K562 (cell line): ENCODE results near the gene PHLPP2. TPM values are rescaled to one million over a fixed set of nuclear protein-coding genes. Genes with fewer than 3 reads are reported as not detected.

Source experiments
- ATF4 ChIP-seq: fragments of 450-650 bp; formaldehyde crosslinking; IDR thresholded peaks from 2 replicates; pipeline ENCODE4 v1.4.0; 2022; ENCODE audit warnings: mild to moderate bottlenecking, moderate library complexity
- ATF6 ChIP-seq: sonication (generic); formaldehyde crosslinking; IDR thresholded peaks from 2 replicates; pipeline ENCODE4 v1.4.0; 2020; ENCODE audit warnings: mild to moderate bottlenecking, missing genetic modification reagents
- CUX1 ChIP-seq: fragments of 200-800 bp; sonication (Bioruptor generic); IDR thresholded peaks from 2 replicates; pipeline ENCODE4 v1.6.1; 2016; ENCODE audit warnings: missing genetic modification characterization, missing compliant biosample characterization
- ETS1 ChIP-seq: conservative IDR thresholded peaks from 2 replicates; pipeline ENCODE4 v1.6.1; 2011; ENCODE audit warnings: low read depth, mild to moderate bottlenecking, low read length; ENCODE audit not compliant: control insufficient read depth
- EWSR1 ChIP-seq: fragments of 450-650 bp; IDR thresholded peaks from 2 replicates; pipeline ENCODE4 v1.6.1; 2018; ENCODE audit warnings: borderline replicate concordance, mild to moderate bottlenecking, low read depth, moderate library complexity; ENCODE audit not compliant: partially characterized antibody
- KAT7 ChIP-seq: sonication (generic); formaldehyde crosslinking; IDR thresholded peaks from 2 replicates; pipeline ENCODE4 v1.8.0; 2022; ENCODE audit warnings: missing genetic modification reagents, mild to moderate bottlenecking, borderline replicate concordance
- SMAD3 ChIP-seq: fragments of 450-650 bp; formaldehyde crosslinking; conservative IDR thresholded peaks from 2 replicates; pipeline ENCODE4 v1.4.0; 2020; ENCODE audit warnings: mild to moderate bottlenecking
- ZBTB5 ChIP-seq: fragments of 450-650 bp; IDR thresholded peaks from 2 replicates; pipeline ENCODE4 v1.6.1; 2017; ENCODE audit warnings: antibody characterized with exemption
- ZNF449 ChIP-seq: fragments of 250-450 bp; sonication (Bioruptor Pico); IDR thresholded peaks from 2 replicates; pipeline ENCODE4 v1.8.0; 2022; ENCODE audit warnings: moderate library complexity, mild to moderate bottlenecking, inconsistent platforms
- ZNF561 ChIP-seq: fragments of 450-650 bp; formaldehyde crosslinking; conservative IDR thresholded peaks from 2 replicates; pipeline ENCODE4 v1.4.0; 2020; ENCODE audit warnings: mild to moderate bottlenecking, moderate library complexity
- polyA plus RNA-seq, 8 experiments: library from polyadenylated mRNA; depleted of rRNA in 4 of 8; stranded (reverse) in 5 of 8; unstranded in 3 of 8; fragments of >200 nt; fragmentation: Nextera tagmentation in 2 of 8; fragmentation: Illumina TruSeq in 1 of 8; extraction: Ambion mirVana in 2 of 8; extraction: Trizol in 1 of 8; gene quantifications; 2 replicates each; pipeline versions ENCODE4 v1.2.1 to v1.2.3, GENCODE V29; 2011 to 2014; ENCODE audit warnings: inconsistent platforms in 1 of 8, missing spikeins in 1 of 8
- total RNA-seq, 7 experiments: library from RNA; depleted of rRNA in 6 of 7; stranded (reverse); fragments of >200 nt in 6 of 7; fragmentation: Illumina TruSeq in 2 of 7; extraction: Trizol in 2 of 7; gene quantifications; 2 replicates each; pipeline versions ENCODE4 v1.2.1 to v1.2.3, GENCODE V29; 2011 to 2021; ENCODE audit warnings: low replicate concordance in 1 of 7

PHLPP2 gene
- total and polyA plus RNA-seq, 9 of the 15 experiments (the other 6 are each of a cell fraction or from before 2014, with no cell fraction given) = 0.60 to 7.1 (median 2.6) TPM

- TF ChIP-seq CUX1 (CRISPR knock-in tag) (no peak), ETS1 (no peak), ATF6 (no peak), KAT7 (CRISPR knock-in tag) (no peak), ZBTB5 (no peak), ZNF449 (no peak), ATF4 (no peak), EWSR1 (no peak), SMAD3 (CRISPR knock-in tag) (no peak), ZNF561 (CRISPR knock-in tag) (no peak)
Measured at GRCh38 chr16:71689901-71690300, 34.6 kb downstream of the PHLPP2 start (continued).
